ENCODE data around the gene WWC1. TPM values are rescaled to one million over a fixed set of nuclear protein-coding genes. Genes with fewer than 3 reads are reported as not detected.

WWC1 gene
- total RNA-seq, 1 donor from 2014 or later = 1.5 TPM

DNA sequence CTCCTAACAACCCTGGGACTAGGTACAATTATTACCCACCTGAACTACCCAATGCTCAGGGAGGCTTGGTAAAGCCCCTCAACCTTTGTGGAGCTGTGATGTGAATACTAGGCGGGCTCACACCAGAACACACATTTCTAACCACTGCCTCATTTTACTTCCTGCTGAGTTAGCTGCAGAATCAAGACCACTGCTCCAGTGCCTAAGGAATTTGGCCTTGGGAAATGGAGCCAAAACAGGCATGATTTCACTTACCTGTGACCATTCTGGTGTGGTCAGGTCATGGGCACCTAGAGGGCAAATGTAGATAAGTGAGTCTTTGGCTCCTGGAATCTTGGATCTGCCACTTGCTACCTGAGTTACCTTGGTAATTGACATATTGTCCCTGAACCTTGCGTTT lies 5.2 kb downstream of the WWC1 start:
- Mint-ChIP-seq H3K27ac (ENCODE audit: unreplicated experiment) (no peak overlapping the region), H3K4me1 (ENCODE audit: low read depth, unreplicated experiment) (peaks cover 7% of the 10 kb centered on the region), H3K36me3 (ENCODE audit: unreplicated experiment) (no peaks in the 10 kb centered on the region)

GRCh38 chr5:168298949-168299348 lies 7.5 kb downstream of the WWC1 start:
- H3K4me1 Mint-ChIP-seq (ENCODE audit: low read depth, unreplicated experiment) = peaks cover 7% of the 10 kb centered on the region

More for the DNA sequence above, 5.2 kb downstream of the WWC1 start:
- H3K9me3 Mint-ChIP-seq (ENCODE audit: unreplicated experiment) = peaks cover 2% of the 10 kb centered on the region
- DNase-seq = no peak
- peaks cover 5% of the 10 kb centered on the region for H3K27me3 Mint-ChIP-seq (ENCODE audit: unreplicated experiment)
- H3K4me3 Mint-ChIP-seq (ENCODE audit: unreplicated experiment) = no peak overlapping the region
- TF ChIP-seq, protein P1, sequence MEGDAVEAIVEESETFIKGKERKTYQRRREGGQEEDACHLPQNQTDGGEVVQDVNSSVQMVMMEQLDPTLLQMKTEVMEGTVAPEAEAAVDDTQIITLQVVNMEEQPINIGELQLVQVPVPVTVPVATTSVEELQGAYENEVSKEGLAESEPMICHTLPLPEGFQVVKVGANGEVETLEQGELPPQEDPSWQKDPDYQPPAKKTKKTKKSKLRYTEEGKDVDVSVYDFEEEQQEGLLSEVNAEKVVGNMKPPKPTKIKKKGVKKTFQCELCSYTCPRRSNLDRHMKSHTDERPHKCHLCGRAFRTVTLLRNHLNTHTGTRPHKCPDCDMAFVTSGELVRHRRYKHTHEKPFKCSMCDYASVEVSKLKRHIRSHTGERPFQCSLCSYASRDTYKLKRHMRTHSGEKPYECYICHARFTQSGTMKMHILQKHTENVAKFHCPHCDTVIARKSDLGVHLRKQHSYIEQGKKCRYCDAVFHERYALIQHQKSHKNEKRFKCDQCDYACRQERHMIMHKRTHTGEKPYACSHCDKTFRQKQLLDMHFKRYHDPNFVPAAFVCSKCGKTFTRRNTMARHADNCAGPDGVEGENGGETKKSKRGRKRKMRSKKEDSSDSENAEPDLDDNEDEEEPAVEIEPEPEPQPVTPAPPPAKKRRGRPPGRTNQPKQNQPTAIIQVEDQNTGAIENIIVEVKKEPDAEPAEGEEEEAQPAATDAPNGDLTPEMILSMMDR (IDR thresholded peaks at IDR 0.05; ENCODE audit: partially characterized antibody, unreplicated experiment) = no peak

GRCh38 chr5:168299372-168299771 lies 7.9 kb downstream of the WWC1 start:
- Mint-ChIP-seq H3K4me1 (ENCODE audit: low read depth, unreplicated experiment) (peaks cover 7% of the 10 kb centered on the region), H3K36me3 (ENCODE audit: unreplicated experiment) (no peaks in the 10 kb centered on the region), H3K27ac (ENCODE audit: unreplicated experiment) (no peak overlapping the region), H3K27me3 (ENCODE audit: unreplicated experiment) (peaks cover 5% of the 10 kb centered on the region), H3K4me3 (ENCODE audit: unreplicated experiment) (no peak overlapping the region), H3K9me3 (ENCODE audit: unreplicated experiment) (no peaks in the 10 kb centered on the region)
- TF ChIP-seq, protein P1 (IDR thresholded peaks at IDR 0.05; ENCODE audit: partially characterized antibody, unreplicated experiment) = no peak
- no peak for DNase-seq

More at GRCh38 chr5:168298949-168299348, 7.5 kb downstream of the WWC1 start:
- DNase-seq = no peak
- TF ChIP-seq, protein P1 (IDR thresholded peaks at IDR 0.05; ENCODE audit: partially characterized antibody, unreplicated experiment) = no peak
- H3K4me3 Mint-ChIP-seq (ENCODE audit: unreplicated experiment) = no peak overlapping the region
- H3K36me3 Mint-ChIP-seq (ENCODE audit: unreplicated experiment) = no peaks in the 10 kb centered on the region
- H3K9me3 Mint-ChIP-seq (ENCODE audit: unreplicated experiment) = no peaks in the 10 kb centered on the region
- H3K27me3 Mint-ChIP-seq (ENCODE audit: unreplicated experiment) = peaks cover 5% of the 10 kb centered on the region
- no peak overlapping the region for H3K27ac Mint-ChIP-seq (ENCODE audit: unreplicated experiment)

GRCh38 chr5:168300326-168301182 lies 9.1 kb downstream of the WWC1 start:
- H3K27me3 Mint-ChIP-seq (ENCODE audit: unreplicated experiment) = peaks cover 2% of the 10 kb centered on the region
- TF ChIP-seq, protein P1 (IDR thresholded peaks at IDR 0.05; ENCODE audit: partially characterized antibody, unreplicated experiment) = no peak
- H3K9me3 Mint-ChIP-seq (ENCODE audit: unreplicated experiment) = no peaks in the 10 kb centered on the region
- DNase-seq = no peak
- no peak overlapping the region for H3K27ac Mint-ChIP-seq (ENCODE audit: unreplicated experiment)
- no peak overlapping the region for H3K4me3 Mint-ChIP-seq (ENCODE audit: unreplicated experiment)
- peaks cover 7% of the 10 kb centered on the region for H3K4me1 Mint-ChIP-seq (ENCODE audit: low read depth, unreplicated experiment)
- H3K36me3 Mint-ChIP-seq (ENCODE audit: unreplicated experiment) = no peaks in the 10 kb centered on the region

Data from glutamatergic neuron (in vitro differentiated cells).